Fibroblast of skin of scalp (primary cell): ENCODE data around the gene ACTR3.

Experiments used
- DNase-seq: peaks from one replicate; pipeline ENCODE4 v3.0.0-alpha.2; 2013

The ACTR3 gene

DNA sequence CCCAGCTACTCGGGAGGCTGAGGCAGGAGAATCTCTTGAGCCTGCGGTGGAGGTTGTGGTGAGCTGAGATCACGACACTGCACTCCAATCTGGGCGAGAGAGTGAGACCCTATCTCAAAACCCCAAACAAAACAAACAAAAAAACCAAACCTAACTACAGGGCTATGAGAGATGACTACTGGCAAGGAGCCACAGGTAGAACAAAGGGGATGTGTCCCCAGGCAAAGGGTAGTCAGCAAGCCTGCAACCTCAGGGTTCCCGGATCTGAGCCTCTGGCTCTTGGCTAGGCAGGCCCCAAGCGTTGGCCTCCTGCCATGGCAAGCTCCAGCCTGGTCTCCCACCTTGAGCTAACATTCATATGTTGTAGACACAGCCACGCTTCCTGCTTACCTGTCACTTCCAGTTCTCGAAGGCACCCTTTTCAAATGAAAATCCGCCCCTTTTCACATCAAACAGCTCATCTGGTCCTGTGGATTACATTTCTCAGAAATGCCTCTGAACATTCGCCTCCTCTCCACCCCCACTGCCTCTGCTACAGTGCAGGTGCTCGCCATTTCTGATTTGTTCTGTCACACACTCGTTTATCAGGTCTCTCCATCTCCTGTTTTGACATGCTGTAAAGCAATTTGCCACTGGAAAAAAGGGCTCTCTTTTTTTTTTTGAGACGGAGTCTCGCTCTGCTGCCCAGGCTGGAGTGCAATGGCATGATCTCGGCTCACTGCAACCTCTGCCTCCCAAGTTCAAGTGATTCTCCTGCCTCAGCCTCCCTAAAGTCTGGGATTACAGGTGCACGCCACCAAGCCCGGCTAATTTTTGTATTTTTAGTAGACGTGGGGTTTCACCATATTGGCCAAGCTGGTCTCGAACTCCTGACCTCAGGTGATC is 13.1 kb upstream of the ACTR3 start:
- no peak for DNase-seq

GRCh38 chr2:113877711-113878598 is 11.9 kb upstream of the ACTR3 start:
- DNase-seq = peak; percentile 10

DNA sequence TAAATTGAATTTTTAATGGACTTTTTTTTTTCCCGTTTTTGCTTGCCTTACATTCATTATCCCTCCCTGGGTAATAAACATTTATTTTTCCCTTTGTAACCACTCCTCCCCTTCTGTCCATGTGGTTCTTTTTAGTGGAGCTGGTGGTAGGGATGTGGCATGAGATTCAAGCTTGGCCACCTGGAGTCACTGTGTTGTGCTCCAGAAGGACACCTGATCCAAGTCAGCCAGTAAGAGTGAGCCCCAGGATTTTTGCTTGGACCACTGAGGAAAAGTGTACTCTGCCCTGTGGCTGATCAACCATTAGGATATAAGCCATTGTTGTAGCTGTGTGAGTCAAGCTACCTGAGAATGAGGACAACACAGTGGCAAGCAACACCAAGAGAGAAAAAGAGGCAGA is 11.1 kb upstream of the ACTR3 start:
- DNase-seq = no peak

GRCh38 chr2:113879457-113879856 is 10.4 kb upstream of the ACTR3 start:
- no peak for DNase-seq

GRCh38 chr2:113886479-113887008 is 3.3 kb upstream of the ACTR3 start:
- DNase-seq = peak; percentile 86

DNA sequence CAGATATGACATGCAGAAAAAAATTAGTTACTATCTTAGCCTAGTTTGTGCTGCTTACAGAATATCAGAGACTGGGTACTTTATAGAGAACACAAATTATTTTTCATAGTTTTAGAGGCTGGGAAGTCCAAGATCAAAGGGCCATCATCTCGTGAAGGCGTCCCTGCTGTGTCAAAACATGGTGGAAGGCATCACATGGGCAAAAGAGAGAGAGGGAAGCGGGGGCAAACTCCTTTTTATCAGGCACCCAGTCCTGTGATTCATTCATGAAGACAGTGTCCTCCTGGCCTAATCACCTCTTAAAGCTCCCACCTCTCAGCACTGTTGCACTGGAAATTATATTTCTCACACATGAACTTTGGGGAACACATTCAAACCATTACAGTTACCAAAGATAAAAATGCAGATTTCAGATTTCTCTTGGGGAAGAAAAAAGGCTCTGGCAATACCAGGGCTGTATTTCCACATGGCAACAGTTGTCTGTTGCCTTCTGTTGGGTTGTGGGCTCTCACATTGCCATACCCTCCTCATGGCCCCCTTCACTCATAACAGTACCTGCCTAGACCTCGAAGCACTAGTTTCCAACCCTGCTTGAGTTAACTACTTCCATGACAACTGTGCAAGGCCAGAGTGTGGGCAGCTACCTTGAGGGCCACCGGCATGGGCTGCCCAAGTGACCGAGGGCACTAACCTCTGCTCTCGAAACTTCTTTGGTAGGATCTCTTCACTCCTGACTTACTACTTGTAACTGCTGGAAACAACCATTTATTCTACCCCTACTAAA is 2.7 kb upstream of the ACTR3 start:
- DNase-seq = no peak

- DNase-seq = no peak
Observed at GRCh38 chr2:113888641-113889470, 1.0 kb upstream of the ACTR3 start.

- peak; percentile 86 for DNase-seq
Observed at GRCh38 chr2:113890253-113891235, 655 bp downstream of the ACTR3 start.

GRCh38 chr2:113891265-113891959 is 1.5 kb downstream of the ACTR3 start:
- peak; percentile 62 for DNase-seq

GRCh38 chr2:113892004-113892710 is 2.3 kb downstream of the ACTR3 start:
- no peak for DNase-seq

- DNase-seq = peak; percentile 92
Observed at GRCh38 chr2:113894156-113894743, 4.4 kb downstream of the ACTR3 start.

- DNase-seq = peak; percentile 17
Observed at GRCh38 chr2:113895301-113895700, 5.4 kb downstream of the ACTR3 start.

DNA sequence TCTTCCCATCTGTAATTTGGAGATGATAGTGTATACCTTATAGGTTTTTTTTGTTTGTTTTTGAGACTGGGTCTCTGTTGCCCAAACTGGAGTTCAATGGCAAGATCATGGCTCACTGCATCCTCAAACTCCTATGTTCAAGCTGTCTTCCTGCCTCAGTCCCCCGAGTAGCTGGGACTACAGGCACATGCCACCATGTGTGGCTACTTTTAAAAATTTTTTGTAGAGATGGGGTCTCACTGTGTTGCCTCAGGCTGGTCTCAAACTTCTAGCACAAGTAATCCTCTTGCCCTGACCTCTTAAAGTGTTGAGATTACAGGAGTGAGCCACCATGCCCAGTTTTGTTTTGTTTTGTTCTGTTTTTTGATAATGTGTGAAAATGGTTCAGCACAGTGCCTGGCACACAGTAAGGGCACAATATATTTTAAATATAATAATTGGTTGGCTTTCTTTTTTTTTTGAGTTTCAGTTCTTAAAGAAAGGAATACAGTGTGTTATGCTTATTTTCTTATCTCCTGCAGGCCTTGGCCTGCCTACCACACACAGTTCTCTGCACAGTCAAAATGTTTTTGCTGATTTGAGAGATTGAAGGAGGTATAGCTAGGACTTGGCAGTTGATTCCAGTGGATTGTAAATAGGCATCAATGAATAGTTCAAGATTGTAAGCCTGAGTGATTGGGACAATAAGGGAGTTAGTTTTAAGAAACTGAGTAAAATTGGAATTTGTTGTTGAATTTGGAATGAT is 6.1 kb downstream of the ACTR3 start:
- DNase-seq = no peak

- peak; percentile 47 for DNase-seq
Observed at GRCh38 chr2:113896791-113897190, 6.9 kb downstream of the ACTR3 start.

- no peak for DNase-seq
Observed at GRCh38 chr2:113898081-113898480, 8.2 kb downstream of the ACTR3 start.

GRCh38 chr2:113899166-113899565 is 9.3 kb downstream of the ACTR3 start:
- DNase-seq = no peak

DNA sequence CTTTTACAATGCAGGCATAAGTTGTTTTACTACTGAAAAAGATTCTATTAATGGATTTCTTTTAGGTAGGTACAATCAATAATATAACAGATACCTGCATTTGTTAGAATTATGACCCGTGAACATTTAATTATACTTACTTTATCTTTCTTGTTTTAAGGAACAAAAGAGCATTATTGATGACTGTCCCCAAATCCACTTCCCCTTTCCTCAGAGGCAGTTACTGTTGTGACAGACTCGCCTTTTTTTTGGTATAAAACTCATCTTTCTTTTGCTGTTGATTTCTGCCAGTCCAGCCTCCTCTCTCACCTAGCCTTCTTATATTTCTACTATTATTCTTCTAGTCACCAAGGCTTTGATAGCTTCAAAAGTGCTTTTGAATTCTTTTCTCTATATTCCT is 12.1 kb downstream of the ACTR3 start:
- DNase-seq = no peak

DNA sequence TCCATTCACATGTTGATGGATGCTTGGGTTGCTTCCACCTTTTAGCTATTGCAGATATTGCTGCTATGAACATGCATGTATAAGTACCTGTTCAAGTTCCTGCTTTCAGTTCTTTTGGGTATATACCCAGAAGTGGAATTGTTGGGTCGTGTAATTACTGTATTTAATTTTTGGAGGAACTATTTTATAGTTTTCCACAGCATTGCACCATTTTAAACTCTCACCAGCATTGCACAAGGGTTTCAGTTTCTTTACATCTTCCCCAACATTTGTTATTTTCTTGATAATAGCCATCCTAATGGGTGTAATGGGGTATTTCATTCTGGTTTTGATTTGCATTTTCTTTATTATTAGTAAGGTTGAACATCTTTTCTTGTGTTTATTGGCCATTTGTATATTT is 16.0 kb downstream of the ACTR3 start:
- DNase-seq = no peak
